B cell (primary cell): ENCODE measurements around the gene CD177.

Source experiments
- EZH2 ChIP-seq: IDR thresholded peaks from 2 replicates; pipeline ENCODE4 v1.6.1; 2012; ENCODE audit warnings: borderline replicate concordance, low read depth, mild to moderate bottlenecking, moderate library complexity, low read length; ENCODE audit not compliant: insufficient read depth, poor library complexity, severe bottlenecking
- TF ChIP-seq, protein P1 (sequence below): fragments of 200-600 bp; IDR thresholded peaks from one replicate; pipeline ENCODE4 v1.8.0; 2022; ENCODE audit warnings: antibody characterized with exemption, mild to moderate bottlenecking

DNA sequence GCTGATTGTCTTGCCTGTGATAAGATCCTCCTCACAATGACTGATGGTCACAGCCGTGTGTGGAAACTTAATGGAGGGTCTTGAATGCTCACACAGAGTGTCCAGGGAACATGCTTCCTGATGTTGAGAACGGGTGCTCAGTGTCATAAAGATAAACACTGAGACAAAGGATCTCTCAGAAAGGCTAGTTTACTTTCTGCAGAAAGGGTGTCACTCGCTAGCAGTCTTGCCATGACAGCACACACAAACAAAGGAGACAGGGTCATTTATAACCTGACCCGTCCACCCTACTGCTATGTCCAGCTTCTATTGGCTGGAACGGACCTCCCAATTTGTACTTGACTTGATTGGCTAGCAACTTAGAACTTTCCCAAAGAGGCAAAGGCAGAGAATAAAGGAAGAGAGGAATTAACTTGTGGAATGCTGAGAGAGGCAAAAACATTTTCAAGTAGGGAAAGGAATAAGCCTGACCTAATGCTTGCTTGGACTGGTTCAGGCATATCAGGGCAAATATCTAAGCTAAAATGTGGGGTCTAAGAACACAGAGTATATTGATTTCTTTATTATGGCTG, 45.2 kb upstream of the CD177 start:
- TF ChIP-seq EZH2, result no peak
- TF ChIP-seq, protein P1, sequence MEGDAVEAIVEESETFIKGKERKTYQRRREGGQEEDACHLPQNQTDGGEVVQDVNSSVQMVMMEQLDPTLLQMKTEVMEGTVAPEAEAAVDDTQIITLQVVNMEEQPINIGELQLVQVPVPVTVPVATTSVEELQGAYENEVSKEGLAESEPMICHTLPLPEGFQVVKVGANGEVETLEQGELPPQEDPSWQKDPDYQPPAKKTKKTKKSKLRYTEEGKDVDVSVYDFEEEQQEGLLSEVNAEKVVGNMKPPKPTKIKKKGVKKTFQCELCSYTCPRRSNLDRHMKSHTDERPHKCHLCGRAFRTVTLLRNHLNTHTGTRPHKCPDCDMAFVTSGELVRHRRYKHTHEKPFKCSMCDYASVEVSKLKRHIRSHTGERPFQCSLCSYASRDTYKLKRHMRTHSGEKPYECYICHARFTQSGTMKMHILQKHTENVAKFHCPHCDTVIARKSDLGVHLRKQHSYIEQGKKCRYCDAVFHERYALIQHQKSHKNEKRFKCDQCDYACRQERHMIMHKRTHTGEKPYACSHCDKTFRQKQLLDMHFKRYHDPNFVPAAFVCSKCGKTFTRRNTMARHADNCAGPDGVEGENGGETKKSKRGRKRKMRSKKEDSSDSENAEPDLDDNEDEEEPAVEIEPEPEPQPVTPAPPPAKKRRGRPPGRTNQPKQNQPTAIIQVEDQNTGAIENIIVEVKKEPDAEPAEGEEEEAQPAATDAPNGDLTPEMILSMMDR, result no peak
